ENCODE data around the gene TOMM34. TPM values are rescaled to one million over a fixed set of nuclear protein-coding genes. Genes with fewer than 3 reads are reported as not detected.
A peak's percentile ranks its signal among the peaks of the same experiment; 100 is the strongest.

The TOMM34 gene
- total and polyA plus RNA-seq, 9 of the 15 experiments (the other 6 are each of a cell fraction or from before 2014, with no cell fraction given), result 18.1 to 69.4 (median 41.7) TPM

DNA sequence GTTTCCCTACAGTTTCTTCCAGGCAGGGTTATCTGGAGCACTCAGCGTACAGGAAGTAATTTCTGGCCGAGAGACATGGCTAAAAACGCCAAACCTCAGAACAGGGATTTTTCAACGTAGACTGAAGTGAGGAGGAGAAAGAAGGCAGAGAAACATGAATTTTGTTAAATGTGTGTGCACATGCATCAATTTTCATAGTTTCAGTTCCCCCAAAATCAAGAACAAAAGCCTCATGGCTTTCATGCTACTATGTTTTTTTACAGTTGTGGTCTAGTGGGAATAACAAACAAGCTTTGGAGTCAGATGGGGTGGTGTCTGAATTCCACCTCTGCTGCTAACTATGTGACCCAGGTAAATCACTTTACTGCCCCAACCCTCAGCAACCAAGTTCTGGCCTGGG, 4.9 kb downstream of the TOMM34 start (continued):
- TF ChIP-seq, protein P1, sequence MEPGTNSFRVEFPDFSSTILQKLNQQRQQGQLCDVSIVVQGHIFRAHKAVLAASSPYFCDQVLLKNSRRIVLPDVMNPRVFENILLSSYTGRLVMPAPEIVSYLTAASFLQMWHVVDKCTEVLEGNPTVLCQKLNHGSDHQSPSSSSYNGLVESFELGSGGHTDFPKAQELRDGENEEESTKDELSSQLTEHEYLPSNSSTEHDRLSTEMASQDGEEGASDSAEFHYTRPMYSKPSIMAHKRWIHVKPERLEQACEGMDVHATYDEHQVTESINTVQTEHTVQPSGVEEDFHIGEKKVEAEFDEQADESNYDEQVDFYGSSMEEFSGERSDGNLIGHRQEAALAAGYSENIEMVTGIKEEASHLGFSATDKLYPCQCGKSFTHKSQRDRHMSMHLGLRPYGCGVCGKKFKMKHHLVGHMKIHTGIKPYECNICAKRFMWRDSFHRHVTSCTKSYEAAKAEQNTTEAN (CRISPR knock-in tag; IDR thresholded peaks at IDR 0.05), result no peak
- TF ChIP-seq ZNF583 (CRISPR knock-in tag; IDR thresholded peaks at IDR 0.05), result no peak

DNA sequence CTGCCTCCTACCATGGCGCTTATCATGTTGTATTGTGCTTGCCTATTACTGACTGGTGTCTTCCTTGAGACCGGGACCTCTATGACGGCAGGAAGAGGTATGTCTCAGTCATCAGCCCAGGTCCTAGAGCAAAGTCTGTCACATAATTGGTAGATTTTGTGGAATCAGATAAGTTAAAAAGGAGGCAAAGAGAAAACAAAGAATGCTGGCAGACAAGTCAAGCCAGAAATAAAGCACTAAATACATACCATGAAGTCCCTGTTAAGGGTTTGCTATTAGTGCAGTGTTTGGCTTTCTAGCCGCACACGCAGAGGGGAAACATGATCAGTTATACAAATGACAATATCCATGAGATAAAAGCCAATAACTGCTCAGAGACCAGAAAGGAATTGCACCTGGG, 6.0 kb downstream of the TOMM34 start:
- BruUV-seq (replicated peaks), result no TSS peak
- TF ChIP-seq SMARCE1 (IDR thresholded peaks at IDR 0.05) (no peak), POLR2AphosphoS5 (IDR thresholded peaks at IDR 0.05; ENCODE audit: control insufficient read depth, insufficient read depth, low read depth, low read length) (0 out of 2 replicates have a peak, but pooled peaks have one; percentile 3), CHCHD3 (CRISPR knock-in tag; IDR thresholded peaks at IDR 0.05) (no peak), EGR1 (conservative IDR thresholded peaks at IDR 0.05) (no peak), HSF4 (CRISPR knock-in tag; IDR thresholded peaks at IDR 0.05; ENCODE audit: borderline replicate concordance) (no peak)
- no peak for FAIRE-seq
- H3K4me3 ChIP-seq, result no peak overlapping the region
- H3K27me3 ChIP-seq (ENCODE audit: control insufficient read depth in 2 of 2, insufficient read depth in 2 of 2, low read length in 2 of 2), result no peaks in the 10 kb centered on the region
- WGBS (ENCODE audit: insufficient coverage, low coverage, missing lambda C conversion rate), result 88% methylated on average over 5 of the region's 5 CpGs
- POLR2A ChIA-PET, result interaction anchor here (3.6 kb wide), 1 partner anchor 13 kb away, joined by 36 read pairs; no protein-coding TSS in a partner anchor
- H3K36me3 ChIP-seq (ENCODE audit: control insufficient read depth, insufficient read depth, low read length), result peaks cover 95% of the 10 kb centered on the region
- H3K27ac ChIP-seq (ENCODE audit: extremely low read depth, low read depth, low read length), result no peak overlapping the region
- no peak overlapping the region for H3K4me2 ChIP-seq (ENCODE audit: insufficient read depth, low read length)
- in situ Hi-C loops (cut with MboI) (no loop called here), intact Hi-C loops (cut with micrococcal nuclease) (no loop called here)
- H3K79me2 ChIP-seq (ENCODE audit: control insufficient read depth, insufficient read depth, low read length), result peaks cover 35% of the 10 kb centered on the region
- H3K9me1 ChIP-seq (ENCODE audit: control insufficient read depth, insufficient read depth, low read length), result no peaks in the 10 kb centered on the region
- CTCF ChIA-PET (ENCODE audit: low intra/inter-chr PET ratio), result no interaction called here
- no peak for ATAC-seq
- H4K20me1 ChIP-seq (replicated peaks; ENCODE audit: control insufficient read depth, insufficient read depth, low read length), result no peaks in the 10 kb centered on the region
- no peaks in the 10 kb centered on the region for H3K9me3 ChIP-seq (replicated peaks; ENCODE audit: control insufficient read depth, insufficient read depth, low read depth, low read length)
- DNase-seq (ENCODE audit: extremely low read depth in 1 of 4, low spot score in 3 of 4), result peak in 1 of 4 experiments; percentile 4
- no peak overlapping the region for H3K9ac ChIP-seq (ENCODE audit: insufficient read depth in 1 of 2, low read depth in 2 of 2, low read length in 2 of 2)
- peaks cover 3 to 9% of the 10 kb centered on the region in 2 experiments; a peak in 3 of 5 replicates for H3K4me1 ChIP-seq (replicated peaks in 1 of 2; ENCODE audit: control insufficient read depth in 2 of 2, insufficient read depth in 2 of 2, low read length in 2 of 2)
- H2AFZ ChIP-seq (ENCODE audit: low read depth, low read length), result no peak overlapping the region
